OCI-LY3 (cell line): ENCODE results near the gene BCAN.

Source experiments
- H2AFZ ChIP-seq: fragments of 200-600, 300-600 bp; shearing (Covaris generic); 2 replicates; pipeline ENCODE4 v1.6.0; 2014; ENCODE audit warnings: antibody characterized with exemption, low read depth, low read length
- H3K27ac ChIP-seq: fragments of 200-600, 300-600 bp; sonication (generic); 2 replicates; pipeline ENCODE4 v1.5.1; 2014; ENCODE audit warnings: mild to moderate bottlenecking, low read length, moderate library complexity, mixed read lengths
- H3K27me3 ChIP-seq: fragments of 200-600, 300-600 bp; sonication (generic); 2 replicates; pipeline ENCODE4 v1.6.1; 2014; ENCODE audit warnings: low read depth, low read length, mixed read lengths
- H3K36me3 ChIP-seq: fragments of 200-600, 300-600 bp; sonication (generic); replicated peaks from 2 replicates; pipeline ENCODE3; 2014; ENCODE audit warnings: low read depth, low read length, mixed read lengths
- H3K4me1 ChIP-seq: fragments of 300-600, 200-600 bp; sonication (generic); 2 replicates; pipeline ENCODE4 v1.6.1; 2014; ENCODE audit warnings: low read length, mixed read lengths
- H3K4me2 ChIP-seq: fragments of 200-600, 300-600 bp; sonication (generic); 2 replicates; pipeline ENCODE4 v1.6.1; 2014; ENCODE audit warnings: low read length, mixed read lengths
- H3K4me3 ChIP-seq: fragments of 300-600, 200-600 bp; sonication (generic); 2 replicates; pipeline ENCODE4 v1.5.1; 2014; ENCODE audit warnings: antibody characterized with exemption, mild to moderate bottlenecking, low read length, moderate library complexity
- H3K79me2 ChIP-seq: fragments of 300-600, 200-600 bp; shearing (Covaris generic); 2 replicates; pipeline ENCODE4 v1.6.1; 2014; ENCODE audit warnings: mild to moderate bottlenecking, low read length, mixed read lengths
- H3K9ac ChIP-seq: fragments of 300-600, 200-600 bp; shearing (Covaris generic); 2 replicates; pipeline ENCODE4 v1.6.0; 2014; ENCODE audit warnings: mild to moderate bottlenecking, low read length, moderate library complexity
- H3K9me3 ChIP-seq: fragments of 200-600, 300-600 bp; shearing (Covaris generic); 2 replicates; pipeline ENCODE4 v1.6.1; 2014; ENCODE audit warnings: low read length, mixed read lengths; ENCODE audit not compliant: insufficient read depth
- H4K20me1 ChIP-seq: fragments of 200-600, 300-600 bp; sonication (generic); 2 replicates; pipeline ENCODE4 v1.6.1; 2016; ENCODE audit warnings: low read length, mixed read lengths; ENCODE audit not compliant: insufficient read depth
- EZH2phosphoT487 ChIP-seq: fragments of 200-600 bp; shearing (Covaris generic); IDR thresholded peaks from 2 replicates; pipeline ENCODE4 v1.6.1; 2018; ENCODE audit warnings: antibody characterized with exemption, mixed run types, low read depth
- TF ChIP-seq, protein P1 (sequence below): fragments of 200-600, 300-600 bp; sonication (generic); IDR thresholded peaks from 2 replicates; pipeline ENCODE4 v1.5.1; 2014; ENCODE audit warnings: antibody characterized with exemption, low read length, low read depth

The BCAN gene

DNA sequence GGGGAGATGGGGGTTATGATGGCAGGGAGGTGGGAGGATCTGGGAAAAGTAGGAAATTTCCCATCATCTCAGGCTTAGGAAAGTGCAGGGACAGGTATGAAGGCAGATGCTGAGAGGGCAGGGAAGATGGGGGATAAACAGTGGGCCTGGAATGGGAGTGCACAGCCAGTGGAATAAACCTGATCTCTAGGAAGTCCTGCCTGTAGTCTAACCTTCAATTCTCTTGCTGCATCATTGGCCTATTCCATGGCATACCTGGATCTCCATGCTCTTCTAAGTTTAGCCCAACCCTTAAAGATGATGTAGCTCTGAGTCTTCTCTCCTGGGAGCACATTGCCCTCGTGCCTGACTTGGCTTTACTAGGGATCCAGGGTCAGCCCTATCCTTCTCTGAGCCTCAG is 2.7 kb downstream of the BCAN start:
- Histone ChIP-seq H3K9me3 (no peaks in the 10 kb centered on the region), H3K27me3 (peaks cover 48% of the 10 kb centered on the region), H3K4me1 (no peaks in the 10 kb centered on the region), H3K36me3 (no peaks in the 10 kb centered on the region), H2AFZ (no peak overlapping the region), H4K20me1 (no peaks in the 10 kb centered on the region), H3K4me3 (no peak overlapping the region), H3K27ac (no peak overlapping the region), H3K4me2 (no peak overlapping the region), H3K79me2 (no peaks in the 10 kb centered on the region), H3K9ac (no peak overlapping the region)
- TF ChIP-seq EZH2phosphoT487 = no peak
- TF ChIP-seq, protein P1, sequence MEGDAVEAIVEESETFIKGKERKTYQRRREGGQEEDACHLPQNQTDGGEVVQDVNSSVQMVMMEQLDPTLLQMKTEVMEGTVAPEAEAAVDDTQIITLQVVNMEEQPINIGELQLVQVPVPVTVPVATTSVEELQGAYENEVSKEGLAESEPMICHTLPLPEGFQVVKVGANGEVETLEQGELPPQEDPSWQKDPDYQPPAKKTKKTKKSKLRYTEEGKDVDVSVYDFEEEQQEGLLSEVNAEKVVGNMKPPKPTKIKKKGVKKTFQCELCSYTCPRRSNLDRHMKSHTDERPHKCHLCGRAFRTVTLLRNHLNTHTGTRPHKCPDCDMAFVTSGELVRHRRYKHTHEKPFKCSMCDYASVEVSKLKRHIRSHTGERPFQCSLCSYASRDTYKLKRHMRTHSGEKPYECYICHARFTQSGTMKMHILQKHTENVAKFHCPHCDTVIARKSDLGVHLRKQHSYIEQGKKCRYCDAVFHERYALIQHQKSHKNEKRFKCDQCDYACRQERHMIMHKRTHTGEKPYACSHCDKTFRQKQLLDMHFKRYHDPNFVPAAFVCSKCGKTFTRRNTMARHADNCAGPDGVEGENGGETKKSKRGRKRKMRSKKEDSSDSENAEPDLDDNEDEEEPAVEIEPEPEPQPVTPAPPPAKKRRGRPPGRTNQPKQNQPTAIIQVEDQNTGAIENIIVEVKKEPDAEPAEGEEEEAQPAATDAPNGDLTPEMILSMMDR = no peak

DNA sequence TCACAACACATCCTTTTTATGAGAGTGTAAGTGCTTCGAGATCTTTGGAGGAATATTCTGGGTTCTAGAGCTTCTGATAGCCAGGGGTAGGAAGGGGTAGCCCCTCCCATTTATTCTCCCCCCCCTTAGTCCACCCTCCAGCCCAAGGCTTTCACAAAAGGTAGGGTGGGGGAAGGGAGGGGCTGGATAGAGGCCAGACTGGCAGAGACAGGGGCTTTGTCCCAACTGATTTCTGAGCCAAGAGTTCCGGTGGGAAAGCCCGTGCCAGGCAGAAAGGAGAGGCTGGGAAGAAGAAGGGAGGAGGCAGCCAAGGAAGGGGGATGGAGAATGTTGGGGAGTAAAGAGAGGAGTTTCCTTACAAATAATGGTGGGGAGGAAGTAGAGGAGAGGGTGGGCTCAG is 3.1 kb downstream of the BCAN start:
- no peaks in the 10 kb centered on the region for H3K9me3 ChIP-seq

DNA sequence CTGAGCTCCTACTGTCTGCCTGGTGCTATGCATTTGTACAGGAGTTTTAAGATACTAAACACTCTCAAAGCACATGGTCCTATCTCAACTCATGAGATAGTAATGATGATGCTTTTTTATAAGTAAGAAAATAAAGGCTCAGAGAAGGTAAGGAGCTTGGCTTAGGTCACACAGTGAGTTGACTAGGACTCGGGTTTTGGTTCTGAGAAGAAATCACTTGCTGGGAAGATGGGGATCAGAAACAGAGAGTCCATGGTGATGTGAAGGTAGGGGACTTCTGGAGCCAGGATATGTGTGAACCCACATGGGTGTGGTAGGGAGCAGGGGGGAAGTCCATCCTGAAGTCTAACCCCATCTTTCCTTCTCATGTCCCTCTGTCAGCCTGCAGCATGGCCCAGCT is 3.7 kb downstream of the BCAN start:
- no peaks in the 10 kb centered on the region for H3K4me1 ChIP-seq
- no peak overlapping the region for H3K4me3 ChIP-seq
- H2AFZ ChIP-seq = no peak overlapping the region
- H3K9ac ChIP-seq = no peak overlapping the region
- H3K4me2 ChIP-seq = no peak overlapping the region
- TF ChIP-seq EZH2phosphoT487 = no peak
- TF ChIP-seq, protein P1 = no peak
- no peaks in the 10 kb centered on the region for H3K79me2 ChIP-seq
- H3K27me3 ChIP-seq = peaks cover 51% of the 10 kb centered on the region
- no peak overlapping the region for H3K27ac ChIP-seq
- H4K20me1 ChIP-seq = peaks cover 5% of the 10 kb centered on the region; the same call in 1 of the 2 replicates
- no peaks in the 10 kb centered on the region for H3K9me3 ChIP-seq
- no peaks in the 10 kb centered on the region for H3K36me3 ChIP-seq

More for the DNA sequence above, 3.1 kb downstream of the BCAN start:
- Histone ChIP-seq H3K36me3 (no peaks in the 10 kb centered on the region), H3K4me2 (no peak overlapping the region), H3K4me3 (no peak overlapping the region), H2AFZ (no peak overlapping the region), H3K4me1 (no peaks in the 10 kb centered on the region), H3K79me2 (no peaks in the 10 kb centered on the region), H3K9ac (no peak overlapping the region), H3K27ac (no peak overlapping the region), H4K20me1 (peaks cover under 1% of the 10 kb centered on the region; the same call in 1 of the 2 replicates), H3K27me3 (peaks cover 48% of the 10 kb centered on the region)
- no peak for TF ChIP-seq EZH2phosphoT487
- TF ChIP-seq, protein P1 = no peak

DNA sequence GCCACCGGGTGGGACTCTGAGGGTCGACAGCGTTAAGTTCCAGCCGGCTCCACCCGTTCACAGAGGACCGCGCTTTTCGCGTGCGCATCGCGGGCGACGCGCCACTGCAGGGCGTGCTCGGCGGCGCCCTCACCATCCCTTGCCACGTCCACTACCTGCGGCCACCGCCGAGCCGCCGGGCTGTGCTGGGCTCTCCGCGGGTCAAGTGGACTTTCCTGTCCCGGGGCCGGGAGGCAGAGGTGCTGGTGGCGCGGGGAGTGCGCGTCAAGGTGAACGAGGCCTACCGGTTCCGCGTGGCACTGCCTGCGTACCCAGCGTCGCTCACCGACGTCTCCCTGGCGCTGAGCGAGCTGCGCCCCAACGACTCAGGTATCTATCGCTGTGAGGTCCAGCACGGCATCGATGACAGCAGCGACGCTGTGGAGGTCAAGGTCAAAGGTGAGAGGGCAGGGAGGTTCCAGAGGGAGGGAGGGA is 4.9 kb downstream of the BCAN start:
- no peaks in the 10 kb centered on the region for H3K36me3 ChIP-seq
- no peak for TF ChIP-seq EZH2phosphoT487
- TF ChIP-seq, protein P1 = no peak
- H3K27me3 ChIP-seq = peaks cover 51% of the 10 kb centered on the region
- peaks cover 11% of the 10 kb centered on the region; the same call in 1 of the 2 replicates for H4K20me1 ChIP-seq
- no peak overlapping the region for H3K9ac ChIP-seq
- H3K4me3 ChIP-seq = no peak overlapping the region
- H3K79me2 ChIP-seq = no peaks in the 10 kb centered on the region
- no peak overlapping the region for H3K27ac ChIP-seq
- H3K9me3 ChIP-seq = no peaks in the 10 kb centered on the region
- H2AFZ ChIP-seq = no peak overlapping the region
- H3K4me2 ChIP-seq = no peak overlapping the region
- no peaks in the 10 kb centered on the region for H3K4me1 ChIP-seq
